HUDEP-2 (cell line): ENCODE measurements around the gene SCN2B.
"Not testable (repeated sequence)": the region's sequence is repeated elsewhere in the genome, so short reads cannot be mapped to it uniquely, and the experiment has no call there.

ENCODE experiments used
- DNase-seq, 76 experiments: peaks; one replicate each; lab custom pipeline; 2025; ENCODE audit not compliant: unreplicated experiment in 76 of 76; lab: John Stamatoyannopoulos, UW

The SCN2B gene

GRCh38 chr11:118207079-118207478, 30.6 kb upstream of the SCN2B start:
- no peak for DNase-seq

GRCh38 chr11:118206391-118207031, 30.1 kb upstream of the SCN2B start:
- no peak for DNase-seq

GRCh38 chr11:118205606-118206378, 29.4 kb upstream of the SCN2B start:
- no peak for DNase-seq

- DNase-seq, result no peak
These were observed 26.4 kb upstream of the SCN2B start for GRCh38 chr11:118202599-118203422.

- DNase-seq, result no peak
These were observed 25.5 kb upstream of the SCN2B start for GRCh38 chr11:118201966-118202365.

GRCh38 chr11:118200901-118201680, 24.7 kb upstream of the SCN2B start:
- DNase-seq, result no peak

DNA sequence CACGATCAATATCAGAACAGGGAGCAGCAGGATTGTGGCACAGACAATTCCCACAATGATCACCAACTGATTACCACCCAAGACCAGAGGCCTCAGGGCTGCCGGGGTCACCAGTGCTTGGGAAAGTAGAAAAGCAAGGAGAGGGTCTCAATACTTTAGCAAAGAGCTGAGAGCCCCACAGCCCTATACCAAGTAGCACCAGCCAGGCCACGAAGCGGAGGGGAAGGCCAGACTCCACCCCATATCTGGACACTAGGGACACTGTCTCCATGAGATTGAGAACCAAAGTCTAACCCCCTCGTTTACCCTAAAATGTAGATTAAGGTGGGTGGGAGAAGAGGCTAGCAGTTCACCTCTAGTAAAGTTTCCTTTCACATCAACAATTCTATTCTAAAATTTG, 24.1 kb upstream of the SCN2B start:
- no peak for DNase-seq

DNA sequence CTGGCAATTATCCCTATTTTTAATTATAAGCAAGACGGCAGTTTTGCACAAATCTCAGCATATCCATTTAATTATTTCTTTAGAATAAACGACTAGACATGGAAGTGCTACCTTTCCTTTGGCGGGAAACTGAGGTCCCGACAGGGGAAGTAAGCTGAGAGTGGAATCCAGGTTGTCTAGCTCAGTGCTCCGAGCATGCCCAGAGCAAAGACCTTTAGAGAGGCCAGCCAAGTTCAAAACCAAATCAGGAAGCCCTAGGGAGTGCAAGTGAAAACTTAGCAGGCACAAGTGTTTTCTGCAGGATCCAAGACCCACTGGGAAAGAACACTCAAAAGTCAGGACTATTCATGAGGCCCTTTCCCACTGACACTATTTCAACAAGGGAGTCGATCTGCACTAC, 22.7 kb upstream of the SCN2B start:
- no peak for DNase-seq

GRCh38 chr11:118198370-118198769, 21.9 kb upstream of the SCN2B start:
- peak in 54 of 76 experiments; percentile 3 to 72 (median 39) for DNase-seq

GRCh38 chr11:118194835-118195627, 18.6 kb upstream of the SCN2B start:
- no peak for DNase-seq

GRCh38 chr11:118193910-118194566, 17.6 kb upstream of the SCN2B start:
- no peak for DNase-seq

DNA sequence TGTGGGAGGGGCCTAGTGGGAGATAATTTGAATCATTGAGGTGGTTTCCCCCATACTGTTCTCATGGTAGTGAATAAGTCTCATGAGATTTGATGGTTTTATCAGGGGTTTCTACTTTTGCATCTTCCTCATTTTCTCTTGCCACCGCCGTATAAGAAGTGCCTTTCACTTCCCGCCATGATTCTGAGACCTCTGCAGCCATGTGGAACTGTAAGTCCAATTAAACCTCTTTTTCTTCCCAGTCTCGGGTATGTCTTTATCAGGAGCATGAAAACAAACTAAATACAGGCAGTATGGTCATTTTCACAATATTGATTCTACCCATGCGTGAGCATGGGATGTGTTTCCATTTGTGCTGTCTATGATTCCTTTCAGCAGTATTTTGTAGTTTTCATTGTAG, 16.4 kb upstream of the SCN2B start:
- not testable (repeated sequence) for DNase-seq

DNA sequence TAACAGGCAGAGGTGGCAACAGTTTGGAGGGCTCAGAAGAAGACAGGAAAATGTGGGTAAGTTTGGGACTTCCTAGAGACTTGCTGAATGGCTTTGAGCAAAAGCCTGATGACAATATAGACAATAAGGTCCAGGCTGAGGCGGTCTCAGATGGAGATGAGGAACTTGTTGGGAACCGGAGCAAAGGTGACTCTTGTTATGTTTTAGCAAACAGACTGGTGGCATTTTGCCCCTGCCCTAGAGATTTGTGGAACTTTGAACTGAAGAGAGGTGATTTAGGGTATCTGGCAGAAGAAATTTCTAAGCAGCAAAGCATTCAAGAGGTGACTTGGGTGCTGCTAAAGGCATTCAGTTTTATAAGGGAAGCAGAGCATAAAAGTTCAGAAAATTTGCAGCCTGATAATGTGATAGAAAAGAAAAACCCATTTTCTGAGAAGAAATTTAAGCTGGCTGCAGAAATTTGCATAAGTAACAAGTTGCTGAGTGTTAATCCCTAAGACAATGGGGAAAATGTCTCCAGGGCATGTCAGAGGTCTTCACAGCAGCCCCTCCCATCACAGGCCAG, 14.6 kb upstream of the SCN2B start:
- not testable (repeated sequence) for DNase-seq

- no peak for DNase-seq
These were observed 10.1 kb upstream of the SCN2B start for GRCh38 chr11:118186346-118187107.

GRCh38 chr11:118184784-118185579, 8.5 kb upstream of the SCN2B start:
- DNase-seq, result no peak

DNA sequence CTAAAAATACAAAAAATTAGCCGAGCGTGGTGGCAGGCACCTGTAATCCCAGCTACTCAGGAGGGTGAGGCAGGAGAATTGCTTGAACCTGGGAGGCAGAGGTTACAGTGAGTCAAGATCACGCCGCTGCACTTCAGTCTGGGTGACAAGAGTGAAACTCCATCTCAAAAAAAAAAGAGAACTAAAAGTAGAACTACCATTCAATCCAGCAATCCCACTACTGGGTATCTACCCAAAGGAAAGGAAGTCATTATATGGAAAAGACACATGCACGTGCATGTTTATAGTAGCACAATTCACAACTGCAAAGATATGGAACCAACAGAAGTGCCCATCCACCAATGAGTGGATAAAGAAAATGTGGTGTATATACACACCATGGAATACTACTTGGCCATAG, 7.3 kb upstream of the SCN2B start:
- not testable (repeated sequence) for DNase-seq

DNA sequence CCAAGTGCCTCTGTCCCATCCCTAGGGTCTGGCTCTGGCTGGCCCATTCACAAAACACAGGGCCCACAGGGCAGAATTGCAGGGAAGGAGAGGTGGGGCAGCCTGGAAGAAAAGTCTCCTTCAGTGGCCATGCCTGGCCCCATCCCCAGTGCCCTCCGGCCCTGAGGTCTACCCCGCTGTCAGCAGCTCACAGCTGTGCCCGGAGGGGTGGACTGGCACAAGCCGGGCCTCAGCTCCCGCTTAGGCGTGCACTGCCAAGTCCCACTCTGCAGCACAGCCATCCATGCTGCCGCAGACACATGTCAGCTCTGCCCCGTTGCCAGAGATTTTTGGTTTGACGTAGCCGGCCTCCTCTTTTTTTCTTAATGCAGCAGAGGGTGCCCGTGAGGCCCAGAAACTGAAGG, 3.9 kb upstream of the SCN2B start:
- DNase-seq, result peak in 5 of 76 experiments; percentile 0 to 15 (median 5)

DNA sequence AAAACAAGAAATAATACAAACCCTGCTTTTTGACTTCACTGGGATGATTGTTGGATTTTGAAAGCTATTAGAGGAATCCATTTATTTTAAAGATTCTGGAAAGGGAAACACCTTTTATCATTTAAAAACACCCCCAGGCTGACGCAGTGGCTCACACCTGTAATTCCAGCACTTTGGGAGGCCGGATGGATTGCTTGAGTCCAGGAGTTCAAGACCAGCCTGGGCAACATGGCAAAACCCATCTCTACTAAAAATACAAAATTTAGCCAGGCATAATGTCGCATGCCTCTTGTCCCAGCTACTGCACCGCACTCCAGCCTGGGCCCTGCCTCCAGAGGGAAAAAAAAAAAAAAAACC, 317 bp upstream of the SCN2B start:
- no peak for DNase-seq
